Heart left ventricle (tissue), 16 donors: ENCODE measurements around the gene PRSS50. TPM values are rescaled to one million over a fixed set of nuclear protein-coding genes. Genes with fewer than 3 reads are reported as not detected.

Experiments
- ATAC-seq, 4 donors: fragments of 200-7000 bp; cut with Tn5 transposase; one replicate each; pipeline ENCODE4 v1.9.1; 2020 to 2022; ENCODE audit warnings: moderate library complexity in 4 of 4, mild to moderate bottlenecking in 3 of 4, moderate number of reproducible peaks in 1 of 4
- DNase-seq, 5 donors: peaks; one replicate each; pipeline ENCODE4 v3.0.0-alpha.2; 2020
- H3K27ac ChIP-seq, 12 donors: fragments of 200-600 bp; sonication (generic) in 4 of 12; one replicate each; pipeline versions ENCODE4 v1.5.0 to v1.8.0; 2016 to 2022; ENCODE audit warnings: mild to moderate bottlenecking in 2 of 12
- H3K27me3 ChIP-seq, 9 donors: fragments of 200-600 bp; sonication (generic) in 2 of 9; one replicate each; pipeline versions ENCODE4 v1.5.1 to v1.8.0; 2016 to 2022; ENCODE audit warnings: mild to moderate bottlenecking in 3 of 9
- H3K36me3 ChIP-seq, 9 donors: fragments of 200-600 bp; sonication (generic) in 2 of 9; one replicate each; pipeline versions ENCODE4 v1.5.0 to v1.8.0; 2018 to 2022; ENCODE audit warnings: mild to moderate bottlenecking in 2 of 9
- H3K4me1 ChIP-seq, 12 donors: fragments of 200-600 bp; sonication (generic) in 4 of 12; one replicate each; pipeline versions ENCODE4 v1.5.0 to v1.8.0; 2016 to 2022; ENCODE audit warnings: mild to moderate bottlenecking in 3 of 12
- H3K4me3 ChIP-seq, 12 donors: fragments of 200-600 bp; sonication (generic) in 4 of 12; one replicate each; pipeline versions ENCODE4 v1.5.0 to v1.8.0; 2017 to 2022; ENCODE audit warnings: mild to moderate bottlenecking in 9 of 12, moderate library complexity in 4 of 12
- H3K9me3 ChIP-seq, 12 donors: fragments of 200-600 bp; sonication (generic) in 4 of 12; one replicate each; pipeline versions ENCODE4 v1.5.0 to v1.8.0; 2016 to 2022; ENCODE audit warnings: mild to moderate bottlenecking in 1 of 12
- CTCF ChIP-seq, 12 donors: fragments of 200-600 bp; sonication (generic) in 4 of 12; IDR thresholded peaks; one replicate each; pipeline versions ENCODE4 v1.5.0 to v1.8.0; 2018 to 2022; ENCODE audit warnings: antibody characterized with exemption in 12 of 12, mild to moderate bottlenecking in 5 of 12
- POLR2A ChIP-seq, 2 donors: fragments of 450-650 bp; IDR thresholded peaks; one replicate each; pipeline ENCODE4 v1.6.1; 2017; ENCODE audit warnings: antibody characterized with exemption in 2 of 2, mild to moderate bottlenecking in 2 of 2, moderate library complexity in 2 of 2
- WGBS, 4 donors: extraction: QIAGEN DNeasy Blood & Tissue Kit in 2 of 4; methylation state at CpG; one replicate each; pipeline versions ENCODE4 v1.1.5 to v1.1.7; 2013 to 2018; 5-methylcytosine and 5-hydroxymethylcytosine counted together
- intact Hi-C, 10 donors: fragments of 100-400 bp; cut with DNase I; formaldehyde crosslinking; loops; one replicate each; pipeline versions ENCODE4 v1.11.1 to v1.14.2; 2022
- polyA plus RNA-seq, 2 donors: library from polyadenylated mRNA; stranded (reverse); fragments of 200-250 nt; gene quantifications; one replicate each; pipeline ENCODE4 v1.2.3, GENCODE V29; 2013
- total RNA-seq, 9 donors: library from RNA; depleted of rRNA in 2 of 9; stranded (reverse); fragments of >200 nt in 2 of 9; fragmentation: NEBNext Ultra II Directional in 3 of 9; extraction: Animal tissue kit (Norgen Biotek cat#: 25700) in 3 of 9; gene quantifications; one replicate each; pipeline versions ENCODE4 v1.1.0 to v1.2.4, GENCODE V29; 2016 to 2023
- donor health status: ischemic (EF 13 %, LVEDD 7.1; RV severe dilation, severe dysfunction).
- donor health status: healthy with polysubstance abuse.
- donor health status: DM: no; HTN: yes; CAD: no.
- donor health status: DM: no; HTN: no; CAD: no.
- donor health status: ischemic (EF 25% LVEDD 6.9; RV normal size, moderate dysfunction).
- donor health status: ischemic (EF 25% LVEDD 5.7; RV mildly dilated, moderate dysfunction).
- donor health status: healthy.
- donor health status: DM: yes; HTN: yes; CAD: no.
- donor health status: ischemic (EF 35%, LVEDD 5.7; RV mildly dilated, moderate dysfunction).
- donor health status: nonischemic (EF 11% LVEDD 7.7; RV severe dilation, severe dysfunction).
- donor health status: DM: yes; HTN: yes; CAD: no.
- donor health status: PGD.
- donor health status: ischemic (EF 29% LVEDD 5.4; RV normal size, mild dysfunction).
- donor health status: nonischemic (EF 23%, LVEDD 6.1; RV moderate dilation, normal function).

PRSS50 gene
- total and polyA plus RNA-seq, 11 donors = 0.06 to 0.65 (median 0.35) TPM; not detected in 2

- ATAC-seq (no peak), DNase-seq (peak; percentile 53 to 72 (median 63))
- H3K4me3 ChIP-seq = peak overlapping the region in 10 of 12 donors; percentile 2 to 50 (median 42)
- peaks cover 0 to 19% (median 0%) of the 10 kb centered on the region in 9 donors for H3K27me3 ChIP-seq
- no peak for TF ChIP-seq POLR2A (IDR thresholded peaks at IDR 0.05)
- TF ChIP-seq CTCF (IDR thresholded peaks at IDR 0.05) = no peak
- intact Hi-C loops = loop anchor here in 7 of 10 donors (5.0 to 10.0 kb wide), 8 partner anchors 144 to 674 kb away; partner anchors contain the start of genes MYL3 (in 1 of the 7) and SETD2 (in 1 of the 7)
- H3K27ac ChIP-seq = peak overlapping the region in 2 of 12 donors; percentile 4 to 24
- peaks cover 14 to 60% (median 43%) of the 10 kb centered on the region in 12 donors for H3K4me1 ChIP-seq
- H3K9me3 ChIP-seq = no peaks in the 10 kb centered on the region
- no peaks in the 10 kb centered on the region for H3K36me3 ChIP-seq
- WGBS, 4 donors = 32 to 44% (median 37%) methylated on average over 3 to 4 of the region's 4 CpGs
These were observed 16.9 kb downstream of the PRSS50 start for GRCh38 chr3:46700772-46701171.

GRCh38 chr3:46699676-46700523, 17.8 kb downstream of the PRSS50 start:
- 52 to 71% (median 64%) methylated on average over 2 to 8 of the region's 8 CpGs for WGBS, 4 donors
- H3K36me3 ChIP-seq = no peaks in the 10 kb centered on the region
- TF ChIP-seq CTCF (IDR thresholded peaks at IDR 0.05) = no peak
- no peaks in the 10 kb centered on the region for H3K9me3 ChIP-seq
- ATAC-seq (peak in 2 of 4 donors; percentile 19 to 20), DNase-seq (peak; percentile 57 to 83 (median 71))
- peak overlapping the region in 7 of 12 donors; percentile 4 to 55 (median 24) for H3K27ac ChIP-seq
- H3K27me3 ChIP-seq = peaks cover 0 to 19% (median 0%) of the 10 kb centered on the region in 9 donors
- H3K4me1 ChIP-seq = peaks cover 18 to 63% (median 52%) of the 10 kb centered on the region in 12 donors
- no peak overlapping the region for H3K4me3 ChIP-seq
- intact Hi-C loops = loop anchor here in 7 of 10 donors (5.0 to 10.0 kb wide), 8 partner anchors 145 to 675 kb away; partner anchors contain the start of genes MYL3 (in 1 of the 7) and SETD2 (in 1 of the 7)

GRCh38 chr3:46695962-46696894, 21.4 kb downstream of the PRSS50 start:
- TF ChIP-seq POLR2A (IDR thresholded peaks at IDR 0.05) (no peak), CTCF (IDR thresholded peaks at IDR 0.05) (peak in 6 of 12 donors; percentile 7 to 35 (median 24))
- intact Hi-C loops = loop anchor here in 1 of 10 donors (2.0 kb wide), 1 partner anchor 31 kb away; no protein-coding TSS in a partner anchor
- H3K4me1 ChIP-seq = peaks cover 31 to 86% (median 78%) of the 10 kb centered on the region in 12 donors
- ATAC-seq (peak; percentile 73 to 83 (median 79)), DNase-seq (peak; percentile 78 to 92 (median 85))
- WGBS, 4 donors = 55 to 63% (median 59%) methylated on average over 4 of the region's 4 CpGs
- peak overlapping the region; percentile 85 to 98 (median 94) for H3K27ac ChIP-seq
- peaks cover 0 to 5% (median 0%) of the 10 kb centered on the region in 9 donors for H3K27me3 ChIP-seq
- H3K9me3 ChIP-seq = no peaks in the 10 kb centered on the region
- H3K36me3 ChIP-seq = no peaks in the 10 kb centered on the region
- no peak overlapping the region for H3K4me3 ChIP-seq
